Measurements from ENCODE around the gene PNPLA5. TPM values are rescaled to one million over a fixed set of nuclear protein-coding genes. Genes with fewer than 3 reads are reported as not detected.

Gene PNPLA5
- polyA plus RNA-seq, 3 donors, result not detected

DNA sequence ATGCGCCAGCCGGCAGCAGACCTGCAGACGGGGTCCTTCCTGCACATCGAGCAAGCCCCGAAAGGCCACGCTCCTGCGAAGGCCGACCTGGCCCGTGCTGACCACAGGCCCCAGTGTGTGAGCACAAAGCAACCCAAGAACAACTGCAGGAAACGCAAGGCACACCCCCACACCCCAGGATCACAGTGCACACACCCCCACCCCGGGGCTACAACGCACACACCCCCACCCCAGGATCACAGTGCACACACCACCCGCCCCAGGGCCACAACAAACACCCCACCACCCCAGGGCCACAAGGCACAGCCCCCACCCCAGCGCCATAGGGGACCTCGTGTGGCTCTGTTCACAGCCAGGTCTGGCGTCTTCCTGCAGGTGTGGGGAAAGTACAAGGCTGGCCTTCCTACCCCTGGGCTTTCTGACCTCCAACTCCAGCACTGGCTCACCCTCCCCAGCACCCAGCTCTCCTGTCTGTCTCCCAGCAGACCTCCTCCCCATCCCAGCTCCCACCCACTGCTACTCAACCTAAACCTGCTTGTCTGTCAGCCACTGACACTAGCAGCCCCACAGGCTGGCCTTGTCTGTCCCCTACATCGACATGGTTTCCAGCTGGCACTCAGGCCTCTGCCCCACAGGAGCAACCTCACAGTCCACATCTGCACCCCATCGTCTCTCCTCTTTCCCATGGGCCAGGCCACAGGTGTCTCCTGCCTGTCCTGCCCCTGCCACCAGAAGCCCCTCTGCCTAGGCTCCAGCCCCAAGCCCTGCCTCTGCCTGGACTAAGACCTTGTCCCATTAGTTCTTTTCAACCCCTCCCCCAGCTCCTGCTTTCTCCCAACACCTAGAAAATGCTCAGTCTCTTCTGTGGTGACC is 59.2 kb downstream of the PNPLA5 start:
- WGBS, 3 donors, result 85 to 89% (median 85%) methylated on average over 15 to 18 of the region's 18 CpGs
- no peak overlapping the region for H3K27ac ChIP-seq (ENCODE audit: low read depth, low read length)

DNA sequence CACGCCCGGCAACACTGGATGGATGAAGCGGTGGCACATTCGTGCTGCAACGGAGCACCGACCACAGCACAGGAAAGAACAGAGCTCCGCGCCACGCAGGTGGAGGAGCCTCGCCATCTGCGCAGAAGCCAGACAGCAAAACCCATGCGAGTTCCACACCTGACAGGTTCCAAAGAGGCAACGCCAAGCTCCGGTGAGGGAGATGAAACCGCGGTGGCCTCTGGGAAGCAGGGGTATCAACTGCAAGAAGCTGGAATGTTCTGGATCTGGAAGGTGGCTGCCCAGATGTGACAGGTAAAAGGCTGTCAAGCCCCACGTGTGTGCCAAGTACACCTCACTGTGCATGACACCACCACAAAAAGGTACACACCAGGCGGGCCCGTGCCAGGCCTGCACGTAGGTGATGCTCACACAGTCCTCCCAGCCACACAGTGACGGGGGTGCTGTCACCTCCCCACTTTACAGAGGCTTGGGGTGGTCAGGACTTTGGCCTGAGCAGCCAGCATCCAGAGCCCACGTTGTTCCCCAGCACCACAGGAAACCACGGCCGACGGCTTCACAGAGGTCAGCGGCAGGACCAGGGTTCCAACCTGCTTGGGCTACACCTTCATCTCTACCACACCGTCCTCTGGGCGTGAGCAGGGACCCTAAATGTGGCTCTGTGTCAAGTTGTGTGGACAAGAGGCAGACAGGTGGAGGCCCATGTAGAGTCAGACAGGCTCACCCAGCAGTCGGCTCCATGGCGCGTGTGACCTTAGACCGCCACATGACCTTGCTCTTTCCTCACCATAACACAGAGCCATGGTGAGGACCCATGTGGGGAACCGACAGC is 60.0 kb downstream of the PNPLA5 start:
- H3K27ac ChIP-seq (ENCODE audit: low read depth, low read length), result no peak overlapping the region
- WGBS, 3 donors, result 89 to 93% (median 92%) methylated on average over 33 of the region's 33 CpGs

DNA sequence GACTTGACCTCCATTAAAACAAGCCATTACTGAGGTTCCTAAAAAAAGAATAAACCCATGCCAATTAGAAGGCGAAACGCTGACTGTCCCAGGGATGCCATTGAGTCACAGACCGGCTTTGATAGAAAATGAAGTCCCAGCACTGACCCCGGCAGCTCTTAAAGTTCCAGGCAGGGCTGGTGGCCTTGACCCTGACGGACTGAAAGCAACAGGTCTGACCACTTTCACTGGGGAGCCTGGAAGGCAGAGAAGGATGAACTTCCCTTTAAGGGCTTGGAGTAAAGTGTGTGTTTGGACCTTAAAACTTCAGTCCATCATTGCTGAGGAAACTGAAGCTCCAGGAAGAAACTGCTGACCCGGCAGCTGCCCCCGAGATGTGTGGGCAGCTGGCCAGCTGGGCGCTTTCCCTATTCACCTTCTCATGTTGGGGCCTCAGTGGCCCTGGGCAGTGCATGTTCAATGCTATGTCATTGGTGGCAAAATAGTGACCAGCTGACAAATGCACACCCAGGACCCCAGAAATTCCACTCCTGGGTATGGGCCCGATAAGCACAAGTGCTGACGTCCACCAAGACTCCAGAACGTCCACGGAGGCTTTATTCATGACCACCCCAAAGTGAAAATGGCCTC is 60.8 kb downstream of the PNPLA5 start:
- WGBS, 3 donors, result 60 to 81% (median 74%) methylated on average over 12 of the region's 12 CpGs
- H3K27ac ChIP-seq (ENCODE audit: low read depth, low read length), result no peak overlapping the region

DNA sequence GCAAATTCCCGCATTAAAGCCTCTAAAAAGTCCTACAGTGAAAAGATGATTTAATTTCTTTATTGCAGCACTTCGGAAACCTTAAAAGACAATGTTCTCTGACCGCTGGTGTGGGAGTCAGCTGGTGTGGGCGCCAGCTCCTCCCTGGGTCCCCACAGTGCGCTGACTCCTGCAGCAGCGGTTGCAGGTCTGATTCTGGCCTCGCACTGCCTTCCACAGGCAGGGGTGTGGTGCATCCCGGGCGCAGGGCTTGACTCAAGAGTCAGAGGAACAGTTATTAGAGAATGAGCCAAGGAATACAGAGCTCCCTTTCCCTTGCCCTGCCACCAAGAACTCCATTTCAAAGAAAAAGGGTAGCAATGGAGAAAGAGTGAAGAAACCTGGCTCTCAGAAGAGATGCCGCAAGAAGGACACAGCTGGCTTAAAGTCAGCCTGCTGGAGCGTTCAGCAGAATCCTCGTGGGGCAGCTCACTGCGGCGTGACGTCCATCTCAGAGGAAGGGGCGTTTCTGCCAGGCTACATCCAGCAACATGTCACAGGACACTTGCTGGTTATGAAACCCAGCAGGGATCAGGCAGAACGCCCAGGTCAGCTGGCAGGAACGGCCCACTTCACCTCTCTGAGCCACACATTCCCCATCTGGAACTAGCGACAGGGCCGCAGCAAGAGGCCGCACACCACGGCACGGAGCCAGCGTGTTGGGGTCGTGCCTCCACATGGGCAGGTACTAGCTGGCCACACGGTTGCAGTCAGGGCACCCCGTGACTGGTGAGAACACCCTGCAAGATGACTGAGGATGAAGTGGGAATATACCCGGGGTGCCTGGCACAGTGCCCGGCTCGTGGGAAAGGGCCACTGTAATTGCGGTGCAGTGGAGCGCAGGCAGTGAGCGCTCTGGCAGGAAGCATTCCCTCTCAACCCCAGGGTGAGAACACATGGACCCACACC is 61.6 kb downstream of the PNPLA5 start:
- H3K27ac ChIP-seq (ENCODE audit: low read depth, low read length), result no peak overlapping the region
- 53 to 73% (median 56%) methylated on average over 31 to 33 of the region's 33 CpGs for WGBS, 3 donors

Other genes starting within 250 kb of the PNPLA5 start
- gene EFCAB6, start 79.7 kb downstream of the PNPLA5 start, polyA plus RNA-seq, result under 1 TPM in 2 of 3 donors, not detected in 1; 0.76 to 0.98 TPM
- 1 to 10 TPM in 1 of 3 donors, under 1 TPM in 2; 0.11 to 1.9 (median 0.31) TPM for gene SULT4A1, start 29.5 kb downstream of the PNPLA5 start, polyA plus RNA-seq
- 1 to 10 TPM; 1.1 to 6.6 (median 2.8) TPM for gene PNPLA3, start 31.8 kb upstream of the PNPLA5 start, polyA plus RNA-seq
- 10 to 100 TPM; 28.9 to 55.3 (median 32.4) TPM for gene SAMM50, start 63.4 kb upstream of the PNPLA5 start, polyA plus RNA-seq
- 10 to 100 TPM; 14.8 to 75.5 (median 46.2) TPM for gene PARVB, start 132.3 kb upstream of the PNPLA5 start, polyA plus RNA-seq